OCI-LY1 (cell line): ENCODE data around the gene VOPP1.

Experiments
- CTCF ChIP-seq: fragments of 200-600 bp; sonication (generic), shearing (Covaris generic); IDR thresholded peaks from 2 replicates; pipeline ENCODE4 v1.5.1; 2017; ENCODE audit warnings: mild to moderate bottlenecking, antibody characterized with exemption, low read length, moderate library complexity, mixed read lengths
- EZH2 ChIP-seq: fragments of 200-600 bp; sonication (generic), shearing (Covaris generic); IDR thresholded peaks from 2 replicates; pipeline ENCODE4 v1.8.0; 2017; ENCODE audit warnings: borderline replicate concordance, mixed run types, mild to moderate bottlenecking, antibody characterized with exemption, low read length, moderate library complexity, mixed read lengths

DNA sequence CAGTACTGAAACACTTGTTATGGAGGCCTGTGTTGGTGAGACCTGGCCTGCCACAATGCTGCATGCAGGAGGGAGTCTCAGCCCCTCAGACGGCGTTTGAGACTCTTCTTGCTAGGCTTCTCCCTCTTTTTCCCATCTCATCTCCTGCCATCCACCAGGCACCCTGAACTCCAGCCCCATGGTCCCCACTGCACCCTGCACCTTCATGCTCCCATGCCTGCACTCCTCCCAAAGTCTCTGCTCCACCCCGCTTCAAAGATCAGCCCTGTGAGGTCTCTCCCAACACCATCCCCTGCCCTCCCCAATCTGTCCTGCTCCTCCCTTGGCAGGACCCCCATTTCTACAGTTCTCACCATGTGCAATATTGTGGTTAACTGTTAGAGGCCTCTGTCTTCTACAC is 61.7 kb downstream of the VOPP1 start:
- TF ChIP-seq CTCF (no peak), EZH2 (no peak)
